ENCODE data around the gene CXCL5.

CXCL5 gene

GRCh38 chr4:74028504-74028903, 30.0 kb upstream of the CXCL5 start:
- peaks cover 7% of the 10 kb centered on the region for H3K27me3 Mint-ChIP-seq
- ATAC-seq (no peak), DNase-seq (no peak)
- H3K4me1 Mint-ChIP-seq = no peaks in the 10 kb centered on the region
- peaks cover 5 to 9% of the 10 kb centered on the region in 2 donors for H3K9me3 Mint-ChIP-seq
- H3K27ac Mint-ChIP-seq = no peak overlapping the region
- H3K4me3 Mint-ChIP-seq = no peak overlapping the region

- Mint-ChIP-seq H3K9me3 (peaks cover 5 to 6% of the 10 kb centered on the region in 2 donors), H3K27ac (no peak overlapping the region), H3K4me3 (no peak overlapping the region), H3K4me1 (no peaks in the 10 kb centered on the region), H3K27me3 (no peaks in the 10 kb centered on the region)
- ATAC-seq (no peak), DNase-seq (no peak)
These were observed 25.2 kb upstream of the CXCL5 start for GRCh38 chr4:74023709-74024108.

- DNase-seq (no peak), ATAC-seq (no peak)
- Mint-ChIP-seq H3K9me3 (no peaks in the 10 kb centered on the region), H3K27ac (no peak overlapping the region), H3K4me3 (no peak overlapping the region), H3K27me3 (no peaks in the 10 kb centered on the region), H3K4me1 (peaks cover 11% of the 10 kb centered on the region)
These were observed 23.1 kb upstream of the CXCL5 start for GRCh38 chr4:74021601-74022000.

- H3K27me3 Mint-ChIP-seq = no peaks in the 10 kb centered on the region
- H3K27ac Mint-ChIP-seq = no peak overlapping the region
- no peaks in the 10 kb centered on the region for H3K9me3 Mint-ChIP-seq
- ATAC-seq (peak; percentile 49), DNase-seq (no peak)
- H3K4me1 Mint-ChIP-seq = peaks cover 25% of the 10 kb centered on the region
- H3K4me3 Mint-ChIP-seq = no peak overlapping the region
These were observed 20.3 kb upstream of the CXCL5 start for GRCh38 chr4:74018771-74019170.

- DNase-seq (no peak), ATAC-seq (no peak)
- Mint-ChIP-seq H3K27me3 (no peaks in the 10 kb centered on the region), H3K27ac (no peak overlapping the region), H3K4me3 (no peak overlapping the region), H3K4me1 (peaks cover 25% of the 10 kb centered on the region), H3K9me3 (no peaks in the 10 kb centered on the region)
These were observed 19.6 kb upstream of the CXCL5 start for GRCh38 chr4:74018116-74018515.

GRCh38 chr4:74016068-74016467, 17.6 kb upstream of the CXCL5 start:
- peak overlapping the region; percentile 8 to 58 for H3K27ac Mint-ChIP-seq
- no peak for DNase-seq
- peak; percentile 79 for ATAC-seq
- peaks cover 25% of the 10 kb centered on the region for H3K4me1 Mint-ChIP-seq
- H3K27me3 Mint-ChIP-seq = no peaks in the 10 kb centered on the region
- H3K4me3 Mint-ChIP-seq = no peak overlapping the region
- H3K9me3 Mint-ChIP-seq = no peaks in the 10 kb centered on the region

GRCh38 chr4:74015126-74015780, 16.8 kb upstream of the CXCL5 start:
- H3K27ac Mint-ChIP-seq = peak overlapping the region; percentile 8 to 40
- peak; percentile 46 for ATAC-seq
- H3K9me3 Mint-ChIP-seq = no peaks in the 10 kb centered on the region

GRCh38 chr4:74014332-74014731, 15.9 kb upstream of the CXCL5 start:
- ATAC-seq = no peak
- DNase-seq = no peak
- Mint-ChIP-seq H3K9me3 (no peaks in the 10 kb centered on the region), H3K4me3 (no peak overlapping the region), H3K27ac (no peak overlapping the region), H3K4me1 (peaks cover 25% of the 10 kb centered on the region), H3K27me3 (no peaks in the 10 kb centered on the region)

More at GRCh38 chr4:74015126-74015780, 16.8 kb upstream of the CXCL5 start:
- H3K4me3 Mint-ChIP-seq = no peak overlapping the region
- no peak for DNase-seq
- H3K4me1 Mint-ChIP-seq = peaks cover 25% of the 10 kb centered on the region
- no peaks in the 10 kb centered on the region for H3K27me3 Mint-ChIP-seq

- no peaks in the 10 kb centered on the region for H3K9me3 Mint-ChIP-seq
- ATAC-seq (no peak), DNase-seq (no peak)
- peak overlapping the region in 1 of 2 donors; percentile 55 for H3K27ac Mint-ChIP-seq
- H3K27me3 Mint-ChIP-seq = no peaks in the 10 kb centered on the region
- H3K4me3 Mint-ChIP-seq = no peak overlapping the region
- peaks cover 25% of the 10 kb centered on the region for H3K4me1 Mint-ChIP-seq
These were observed 14.8 kb upstream of the CXCL5 start for GRCh38 chr4:74013264-74013663.

GRCh38 chr4:74012130-74012529, 13.7 kb upstream of the CXCL5 start:
- peaks cover 19% of the 10 kb centered on the region for H3K4me1 Mint-ChIP-seq
- no peaks in the 10 kb centered on the region for H3K9me3 Mint-ChIP-seq
- no peaks in the 10 kb centered on the region for H3K27me3 Mint-ChIP-seq
- DNase-seq (no peak), ATAC-seq (no peak)
- H3K4me3 Mint-ChIP-seq = no peak overlapping the region
- H3K27ac Mint-ChIP-seq = no peak overlapping the region

- no peaks in the 10 kb centered on the region for H3K9me3 Mint-ChIP-seq
- H3K27me3 Mint-ChIP-seq = no peaks in the 10 kb centered on the region
- no peak overlapping the region for H3K4me3 Mint-ChIP-seq
- ATAC-seq (no peak), DNase-seq (no peak)
- no peak overlapping the region for H3K27ac Mint-ChIP-seq
- no peaks in the 10 kb centered on the region for H3K4me1 Mint-ChIP-seq
These were observed 10.8 kb upstream of the CXCL5 start for GRCh38 chr4:74009307-74009706.

- ATAC-seq (no peak), DNase-seq (no peak)
- no peaks in the 10 kb centered on the region for H3K4me1 Mint-ChIP-seq
- no peaks in the 10 kb centered on the region for H3K27me3 Mint-ChIP-seq
- no peaks in the 10 kb centered on the region for H3K9me3 Mint-ChIP-seq
- no peak overlapping the region for H3K27ac Mint-ChIP-seq
- no peak overlapping the region for H3K4me3 Mint-ChIP-seq
These were observed 7.6 kb upstream of the CXCL5 start for GRCh38 chr4:74006009-74006476.

GRCh38 chr4:74005528-74005927, 7.1 kb upstream of the CXCL5 start:
- Mint-ChIP-seq H3K4me1 (no peaks in the 10 kb centered on the region), H3K9me3 (no peaks in the 10 kb centered on the region), H3K27ac (no peak overlapping the region), H3K4me3 (no peak overlapping the region), H3K27me3 (no peaks in the 10 kb centered on the region)
- DNase-seq = no peak
- no peak for ATAC-seq

GRCh38 chr4:74004668-74005067, 6.2 kb upstream of the CXCL5 start:
- no peak overlapping the region for H3K27ac Mint-ChIP-seq
- no peaks in the 10 kb centered on the region for H3K4me1 Mint-ChIP-seq
- no peaks in the 10 kb centered on the region for H3K27me3 Mint-ChIP-seq
- no peak overlapping the region for H3K4me3 Mint-ChIP-seq
- ATAC-seq (no peak), DNase-seq (no peak)
- peaks cover 0 to 4% of the 10 kb centered on the region in 2 donors for H3K9me3 Mint-ChIP-seq

- peaks cover 5% of the 10 kb centered on the region for H3K4me1 Mint-ChIP-seq
- H3K4me3 Mint-ChIP-seq = no peak overlapping the region
- peaks cover 0 to 4% of the 10 kb centered on the region in 2 donors for H3K9me3 Mint-ChIP-seq
- H3K27ac Mint-ChIP-seq = no peak overlapping the region
- H3K27me3 Mint-ChIP-seq = peaks cover 15% of the 10 kb centered on the region
- no peak for DNase-seq
- ATAC-seq = no peak
These were observed 1.8 kb upstream of the CXCL5 start for GRCh38 chr4:74000301-74000700.

- Mint-ChIP-seq H3K27me3 (peaks cover 10% of the 10 kb centered on the region), H3K4me1 (no peaks in the 10 kb centered on the region), H3K9me3 (no peaks in the 10 kb centered on the region), H3K4me3 (no peak overlapping the region), H3K27ac (no peak overlapping the region)
- ATAC-seq = no peak
- DNase-seq = no peak
These were observed 6.4 kb downstream of the CXCL5 start for GRCh38 chr4:73992050-73992449.

GRCh38 chr4:73991742-73992000, 6.8 kb downstream of the CXCL5 start:
- Mint-ChIP-seq H3K27ac (no peak overlapping the region), H3K4me3 (no peak overlapping the region), H3K27me3 (peaks cover 10% of the 10 kb centered on the region), H3K9me3 (no peaks in the 10 kb centered on the region), H3K4me1 (no peaks in the 10 kb centered on the region)
- DNase-seq = no peak
- no peak for ATAC-seq

Data from stimulated activated naive CD8-positive, alpha-beta T cell treated with anti-CD3 and anti-CD28 coated beads, Interleukin-15, amount 100 ng/mL, for 72 hours (primary cell).